NK-92 (cell line): ENCODE results near the gene TECPR2.

ENCODE experiments used
- DNase-seq: peaks from one replicate; lab custom pipeline; 2025; ENCODE audit not compliant: unreplicated experiment; lab: John Stamatoyannopoulos, UW

The TECPR2 gene

GRCh38 chr14:102374264-102374663, 11.5 kb downstream of the TECPR2 start:
- DNase-seq, result no peak

DNA sequence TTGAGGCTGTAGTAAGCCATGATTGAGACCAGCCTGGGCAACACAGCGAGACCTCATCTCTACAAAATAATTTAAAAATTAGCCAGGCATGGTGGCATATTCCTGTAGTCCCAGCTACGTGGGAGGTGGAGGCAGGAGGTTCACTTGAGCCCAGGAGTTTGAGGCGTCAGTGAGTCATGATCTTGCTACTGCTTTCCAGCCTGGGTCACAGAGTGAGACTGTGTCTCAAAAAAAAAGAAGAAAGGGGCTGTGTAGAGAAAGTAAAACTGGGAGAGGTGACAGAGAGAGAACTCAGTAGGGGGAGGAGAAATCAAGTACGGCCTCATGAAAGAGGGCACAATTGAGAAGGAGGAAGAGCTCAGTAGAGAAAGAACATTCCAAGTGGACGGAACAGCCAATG, 12.4 kb downstream of the TECPR2 start:
- DNase-seq, result no peak

DNA sequence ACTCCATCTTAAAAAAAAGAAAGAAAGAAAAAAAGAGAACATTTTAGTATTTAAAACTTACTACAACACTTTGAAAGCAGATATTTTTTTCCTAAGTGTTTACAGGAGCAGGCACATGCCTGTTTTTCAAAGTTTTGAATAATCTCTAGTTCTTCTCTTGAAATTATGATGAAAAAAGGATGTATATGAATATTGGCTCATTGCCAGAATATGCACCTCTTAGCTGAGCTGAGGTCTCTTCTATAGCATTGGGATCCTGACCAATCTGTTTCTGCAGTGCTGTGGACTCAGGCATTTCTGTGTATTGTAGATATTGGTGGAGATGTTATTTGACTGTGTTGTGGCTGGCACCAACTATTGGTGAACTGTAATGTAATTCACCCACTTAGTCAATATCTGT, 15.0 kb downstream of the TECPR2 start:
- no peak for DNase-seq

GRCh38 chr14:102378830-102379229, 16.1 kb downstream of the TECPR2 start:
- DNase-seq, result no peak

- no peak for DNase-seq
Observed at GRCh38 chr14:102387086-102387485, 24.3 kb downstream of the TECPR2 start.

DNA sequence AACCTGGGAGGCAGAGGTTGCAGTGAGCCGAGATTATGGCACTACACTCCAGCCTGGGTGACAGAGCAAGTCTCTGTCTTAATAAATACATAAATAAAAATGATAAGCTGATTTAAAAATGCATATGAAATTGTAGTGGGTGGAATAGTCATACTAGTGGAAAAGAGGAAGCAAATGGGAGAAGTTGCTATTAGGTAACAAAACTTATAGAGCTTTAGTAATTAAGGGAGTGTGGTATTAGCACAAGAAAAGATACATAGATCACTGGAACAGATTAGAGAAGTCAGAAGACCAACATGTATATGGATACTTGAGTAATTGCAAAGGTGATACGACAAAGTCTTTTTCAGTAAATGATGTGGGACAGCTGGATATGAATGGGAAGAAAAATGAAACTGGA, 26.5 kb downstream of the TECPR2 start:
- no peak for DNase-seq

GRCh38 chr14:102390064-102390855, 27.5 kb downstream of the TECPR2 start:
- DNase-seq, result no peak

- no peak for DNase-seq
Observed at GRCh38 chr14:102392506-102392905, 29.8 kb downstream of the TECPR2 start.

- DNase-seq, result no peak
Observed at GRCh38 chr14:102394717-102395375, 32.1 kb downstream of the TECPR2 start.

DNA sequence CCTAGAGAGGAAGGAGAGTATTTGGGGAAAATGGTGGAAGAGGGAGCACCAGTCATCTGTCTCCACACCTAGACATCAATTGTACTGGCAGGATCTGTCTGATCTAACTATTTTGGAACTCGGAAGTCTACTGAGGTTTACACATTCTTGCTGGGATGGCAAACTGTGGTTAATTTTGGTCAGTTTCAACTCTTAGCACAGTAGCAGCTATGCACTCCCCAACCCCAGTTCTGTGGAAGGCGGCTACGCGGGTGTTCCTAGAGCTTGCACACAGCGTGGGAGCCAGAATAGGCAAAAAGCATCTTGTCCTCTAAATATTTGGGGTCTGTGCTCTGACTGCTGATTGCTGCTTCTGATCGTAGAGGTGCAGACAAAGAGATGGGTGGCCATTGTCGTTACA, 33.8 kb downstream of the TECPR2 start:
- no peak for DNase-seq

DNA sequence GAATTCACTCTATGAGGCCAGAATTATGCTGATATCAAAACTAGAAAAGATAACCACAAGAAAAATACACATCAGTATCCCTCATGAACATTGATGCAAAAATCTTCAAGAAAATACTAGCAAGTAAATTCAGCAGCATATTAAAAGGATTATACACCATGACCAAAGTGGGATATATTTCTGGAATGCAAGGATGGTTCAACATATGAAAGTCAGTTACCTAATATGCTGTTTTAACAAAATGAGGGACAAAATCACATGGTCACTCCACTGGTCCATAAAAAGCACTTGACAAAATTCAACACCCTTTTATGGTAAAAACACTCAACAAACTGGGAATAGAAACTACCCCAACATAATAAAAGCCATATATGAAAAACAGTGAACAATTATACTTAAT, 40.3 kb downstream of the TECPR2 start:
- DNase-seq, result no peak

DNA sequence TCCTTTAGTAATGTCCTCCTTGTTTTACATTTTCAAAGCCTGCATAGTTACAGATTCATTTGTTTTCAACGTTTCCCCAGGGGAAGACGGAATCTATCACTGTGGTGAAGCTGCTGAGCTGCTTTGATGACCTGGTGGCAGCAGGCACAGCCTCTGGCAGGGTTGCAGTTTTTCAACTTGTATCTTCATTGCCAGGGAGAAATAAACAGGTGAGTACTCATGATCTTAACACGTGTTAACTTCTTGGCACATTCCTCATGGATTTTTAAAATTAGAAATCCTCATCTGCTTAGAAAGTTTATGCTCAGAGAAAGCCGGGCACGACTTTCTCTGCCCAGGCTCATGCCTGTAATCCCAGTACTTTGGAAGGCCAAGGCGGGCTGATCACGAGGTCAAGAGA, 44.5 kb downstream of the TECPR2 start:
- no peak for DNase-seq

GRCh38 chr14:102408724-102409123, 46.0 kb downstream of the TECPR2 start:
- DNase-seq, result no peak

GRCh38 chr14:102415671-102416070, 52.9 kb downstream of the TECPR2 start:
- no peak for DNase-seq

DNA sequence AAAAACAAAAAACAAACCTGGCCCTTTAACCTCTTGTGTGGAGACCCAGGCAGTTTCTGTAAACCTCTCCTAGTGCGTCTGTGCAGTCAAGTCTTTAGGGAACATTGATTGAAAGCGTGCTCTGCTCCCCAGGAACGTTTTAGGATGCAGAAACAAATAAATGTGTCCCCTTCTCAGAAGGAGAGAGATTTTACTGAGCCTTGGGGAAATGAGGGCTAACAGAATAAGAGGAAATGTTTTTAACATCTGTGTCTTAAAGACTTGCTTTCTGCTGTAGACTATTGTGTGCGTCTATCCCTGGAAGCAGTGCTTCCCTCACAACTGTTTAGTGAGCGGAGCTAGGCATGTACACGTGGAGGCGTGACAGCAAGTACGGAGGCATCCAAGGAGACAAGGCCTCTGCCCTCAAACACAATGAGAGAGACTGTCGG, 54.3 kb downstream of the TECPR2 start:
- DNase-seq, result no peak

DNA sequence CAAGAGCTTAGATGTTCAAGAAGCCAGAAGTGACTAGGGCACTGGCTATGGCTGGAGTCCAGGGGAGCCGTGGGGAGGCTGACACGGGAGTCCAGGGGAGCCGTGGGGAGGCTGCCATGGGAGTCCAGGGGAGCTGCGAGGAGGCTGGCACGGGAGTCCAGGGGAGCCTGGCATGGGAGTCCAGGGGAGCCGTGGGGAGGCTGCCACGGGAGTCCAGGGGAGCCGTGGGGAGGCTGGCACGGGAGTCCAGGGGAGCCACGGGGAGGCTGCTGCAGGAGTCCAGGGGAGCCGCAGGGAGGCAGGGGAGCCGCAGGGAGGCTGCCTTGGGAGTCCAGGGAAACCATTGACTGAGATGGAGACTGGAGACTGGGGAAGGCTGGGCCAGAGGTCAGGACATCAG, 54.9 kb downstream of the TECPR2 start:
- DNase-seq, result no peak

- no peak for DNase-seq
Observed at GRCh38 chr14:102418169-102418852, 55.6 kb downstream of the TECPR2 start.

- DNase-seq, result no peak
Observed at GRCh38 chr14:102418853-102419240, 56.1 kb downstream of the TECPR2 start.

DNA sequence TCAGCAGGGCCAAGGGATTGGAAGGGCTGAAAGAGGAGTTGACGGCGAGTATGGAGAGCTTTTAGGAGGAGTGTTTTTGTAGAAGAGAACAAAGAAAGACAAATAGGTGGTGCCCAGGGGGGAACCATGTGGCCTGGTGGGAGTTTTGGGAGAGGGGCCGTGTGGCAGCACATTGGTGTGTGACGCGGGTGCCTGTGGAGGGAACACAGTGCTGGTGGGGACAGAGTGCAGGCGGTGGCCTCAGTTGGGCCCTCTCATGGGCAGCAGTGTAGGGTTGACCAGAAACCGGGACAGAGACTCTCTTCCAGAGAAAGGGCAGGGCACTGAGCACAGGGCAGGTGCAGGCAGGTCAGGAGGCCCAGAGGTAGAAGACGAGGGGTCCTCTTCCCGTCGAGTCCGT, 56.5 kb downstream of the TECPR2 start:
- DNase-seq, result no peak

DNA sequence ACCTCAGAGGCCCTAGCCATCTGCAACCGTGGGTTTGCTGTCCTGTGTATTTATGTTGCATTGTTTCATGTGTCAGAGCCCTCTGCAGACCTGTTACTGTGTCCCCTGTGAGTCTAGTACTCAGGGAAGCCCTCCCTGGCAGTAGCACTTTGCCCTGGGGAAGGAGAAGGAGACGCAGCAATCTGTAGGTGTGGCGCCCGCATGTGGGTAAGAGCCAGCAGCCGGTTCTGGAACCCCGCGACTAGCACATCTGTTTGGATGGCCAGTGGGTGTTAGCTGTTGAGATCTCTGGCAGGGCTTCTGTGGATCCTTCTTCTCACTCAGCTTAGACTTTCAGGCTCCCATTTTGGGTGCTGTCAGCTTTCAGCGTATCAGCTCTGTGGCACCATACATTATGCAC, 57.0 kb downstream of the TECPR2 start:
- DNase-seq, result no peak

DNA sequence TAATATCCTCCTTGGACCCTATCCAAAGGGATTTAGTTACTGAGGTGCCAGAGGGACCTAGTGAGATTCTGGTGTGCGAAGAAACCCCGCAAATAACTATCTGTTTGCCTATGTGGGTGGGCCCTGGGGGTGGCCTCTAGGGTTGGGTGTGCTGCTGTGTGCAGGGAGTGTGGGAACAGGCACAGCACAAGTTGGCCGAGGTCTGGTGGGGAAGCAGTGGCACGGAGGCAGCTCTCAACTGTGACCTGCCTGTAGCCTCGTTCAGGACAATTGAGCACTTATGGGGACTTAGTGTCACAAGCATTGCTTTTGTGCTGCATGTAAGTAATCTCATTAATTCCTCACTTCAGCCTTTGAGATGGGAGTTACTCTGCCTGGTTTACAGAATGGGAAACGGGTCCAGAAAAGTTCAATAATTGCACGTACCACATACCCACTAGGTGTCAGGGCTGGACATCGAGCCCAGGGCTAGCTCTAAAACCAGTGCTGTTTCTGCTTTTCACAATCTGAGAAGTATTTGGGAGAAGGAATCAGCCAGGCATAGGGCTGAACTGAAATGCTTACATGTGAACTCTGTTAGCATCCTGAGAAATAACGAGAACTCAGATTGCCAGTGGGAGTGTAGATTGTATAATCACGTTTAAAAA, 58.8 kb downstream of the TECPR2 start:
- no peak for DNase-seq

GRCh38 chr14:102424520-102424919, 61.8 kb downstream of the TECPR2 start:
- no peak for DNase-seq
